GM11168 (cell line): Measurements from ENCODE around the gene NCOA1.

Experiments
- in situ Hi-C: fragments of 300-500 bp; cut with MboI; formaldehyde crosslinking; loops from one replicate; pipeline ENCODE4 v1.12.0; 2022; ENCODE audit warnings: low sequenced_read_pairs; ENCODE audit not compliant: unreplicated experiment

The NCOA1 gene

GRCh38 chr2:24809316-24810007 is 318.4 kb downstream of the NCOA1 start:
- in situ Hi-C loops = no loop called here

GRCh38 chr2:24813691-24814137 is 322.7 kb downstream of the NCOA1 start:
- in situ Hi-C loops = no loop called here

- in situ Hi-C loops = no loop called here
Observed at GRCh38 chr2:24814516-24814915, 323.5 kb downstream of the NCOA1 start.

GRCh38 chr2:24815171-24815570 is 324.1 kb downstream of the NCOA1 start:
- in situ Hi-C loops = no loop called here

- in situ Hi-C loops = no loop called here
Observed at GRCh38 chr2:24816404-24816803, 325.4 kb downstream of the NCOA1 start.

GRCh38 chr2:24816884-24817283 is 325.8 kb downstream of the NCOA1 start:
- in situ Hi-C loops = no loop called here

- in situ Hi-C loops = no loop called here
Observed at GRCh38 chr2:24818721-24819167, 327.7 kb downstream of the NCOA1 start.

- in situ Hi-C loops = loop anchor here (5.0 kb wide), 1 partner anchor 207 kb away; no protein-coding TSS in a partner anchor
Observed at GRCh38 chr2:24819442-24820174, 328.6 kb downstream of the NCOA1 start.

GRCh38 chr2:24820175-24820513 is 329.1 kb downstream of the NCOA1 start:
- in situ Hi-C loops = loop anchor here (5.0 kb wide), 1 partner anchor 208 kb away; no protein-coding TSS in a partner anchor
